Measurements from ENCODE around the gene CAMSAP1. TPM values are rescaled to one million over a fixed set of nuclear protein-coding genes. Genes with fewer than 3 reads are reported as not detected.

CAMSAP1 gene
- total RNA-seq, 1 experiment from 2014 or later: 52.7 TPM

GRCh38 chr9:135758870-135759269, 148.5 kb downstream of the CAMSAP1 start:
- Histone ChIP-seq H3K18ac (ENCODE audit: insufficient read length, low read depth, low read length) (no peak overlapping the region), H3K14ac (ENCODE audit: insufficient read depth, low read length) (no peak overlapping the region; the same call in 1 of the 2 replicates), H4K91ac (ENCODE audit: insufficient read length, low read depth, low read length) (no peak overlapping the region), H3K23me2 (ENCODE audit: insufficient read length, low read depth, low read length, poor library complexity, severe bottlenecking) (no peaks in the 10 kb centered on the region), H2AFZ (ENCODE audit: low read length) (no peak overlapping the region), H3K9me3 (ENCODE audit: control insufficient read depth, low read depth, low read length) (no peaks in the 10 kb centered on the region), H3K79me2 (ENCODE audit: insufficient read depth, low read length) (no peaks in the 10 kb centered on the region), H2BK12ac (ENCODE audit: insufficient read length, low read depth, low read length) (no peak overlapping the region), H2BK5ac (ENCODE audit: insufficient read length, low read length) (no peak overlapping the region), H3K4ac (ENCODE audit: low read depth, low read length) (no peak overlapping the region), H3K4me2 (ENCODE audit: insufficient read depth, insufficient read length, low read length) (no peak overlapping the region), H3K4me1 (ENCODE audit: insufficient read depth, low read length) (no peaks in the 10 kb centered on the region), H3K23ac (ENCODE audit: insufficient read length, low read depth, low read length) (no peak overlapping the region), H2BK120ac (ENCODE audit: low read depth, low read length, poor library complexity, severe bottlenecking) (no peak overlapping the region), H2AK5ac (ENCODE audit: insufficient read length, low read length) (no peak overlapping the region), H2BK15ac (ENCODE audit: low read depth, low read length) (no peak overlapping the region), H4K5ac (ENCODE audit: insufficient read length, low read depth, low read length) (no peak overlapping the region), H3K56ac (ENCODE audit: insufficient read length, low read depth, low read length) (no peak overlapping the region), H3K27me3 (ENCODE audit: insufficient read depth, low read length) (no peaks in the 10 kb centered on the region), H3T11ph (ENCODE audit: low read length) (no peak overlapping the region), H3K79me1 (ENCODE audit: insufficient read depth, low read depth, low read length, poor library complexity, severe bottlenecking) (no peaks in the 10 kb centered on the region), H3K27ac (ENCODE audit: insufficient read length, low read depth, low read length) (no peak overlapping the region), H3K9ac (ENCODE audit: extremely low read depth, insufficient read length, low read length) (no peak overlapping the region), H2BK20ac (ENCODE audit: low read depth, low read length, poor library complexity, severe bottlenecking) (no peak overlapping the region), H4K8ac (replicated peaks; ENCODE audit: insufficient read length, low read depth, low read length) (no peak overlapping the region), H4K20me1 (ENCODE audit: control insufficient read depth, insufficient read depth, insufficient read length) (no peaks in the 10 kb centered on the region)
- no peak for TF ChIP-seq CTCF (conservative IDR thresholded peaks at IDR 0.05)
- Mint-ChIP-seq H3K4me3 (no peak overlapping the region), H3K36me3 (ENCODE audit: insufficient read depth in 1 of 3, low read depth in 3 of 3) (no peaks in the 10 kb centered on the region), H3K27me3 (ENCODE audit: low read depth) (no peaks in the 10 kb centered on the region), H3K4me1 (no peaks in the 10 kb centered on the region), H3K27ac (no peak overlapping the region), H3K9me3 (no peaks in the 10 kb centered on the region)
- DNase-seq: no peak
- WGBS (ENCODE audit: extremely low coverage, insufficient read length, low lambda C conversion rate): no CpG with 5 or more reads among the region's 10 CpGs

Other genes with a start within 250 kb of the CAMSAP1 start
- 0.52 and 0.72 TPM in 2 replicates for gene LCN9, start 244.2 kb downstream of the CAMSAP1 start, total RNA-seq (2021)
- gene SOHLH1, start 208.1 kb downstream of the CAMSAP1 start, total RNA-seq (2021): not detected in 2 replicates
- gene KCNT1, start 205.4 kb downstream of the CAMSAP1 start, total RNA-seq (2021): 0.64 and 0.68 TPM in 2 replicates
- gene UBAC1, start 53.8 kb upstream of the CAMSAP1 start, total RNA-seq (2021): 46.3 and 47.5 TPM in 2 replicates
- 11.5 TPM in 2 replicates for gene NACC2, start 187.7 kb upstream of the CAMSAP1 start, total RNA-seq (2021)
- 48.1 and 48.3 TPM in 2 replicates for gene TMEM250, start 211.3 kb upstream of the CAMSAP1 start, total RNA-seq (2021)

Data from H9 (cell line).